Breast epithelium (tissue), 3 donors: ENCODE results near the gene UNC93B1.

Experiments used
- CTCF ChIP-seq, 3 donors: fragments of 450-650 bp; IDR thresholded peaks; one replicate each; pipeline ENCODE4 v1.5.1; 2016 to 2017; ENCODE audit warnings: antibody characterized with exemption in 3 of 3, mild to moderate bottlenecking in 3 of 3, moderate library complexity in 3 of 3
- POLR2A ChIP-seq: fragments of 450-650 bp; IDR thresholded peaks from one replicate; pipeline ENCODE4 v1.6.1; 2016; ENCODE audit warnings: antibody characterized with exemption, mild to moderate bottlenecking, moderate library complexity
- POLR2AphosphoS5 ChIP-seq, 3 donors: sonication (generic); formaldehyde crosslinking; IDR thresholded peaks; one replicate each; pipeline ENCODE4 v1.6.1; 2017; ENCODE audit warnings: antibody characterized with exemption in 3 of 3

GRCh38 chr11:68047437-68048290 lies 43.8 kb upstream of the UNC93B1 start:
- TF ChIP-seq CTCF (IDR thresholded peaks at IDR 0.05): no peak
- no peak for TF ChIP-seq POLR2A
- no peak for TF ChIP-seq POLR2AphosphoS5 (IDR thresholded peaks at IDR 0.05)
